ENCODE measurements around the gene TP53I11. TPM values are rescaled to one million over a fixed set of nuclear protein-coding genes. Genes with fewer than 3 reads are reported as not detected.

TP53I11 gene
- total and polyA plus RNA-seq, 9 of the 15 experiments (the other 6 are each of a cell fraction or from before 2014, with no cell fraction given) = 0.14 to 2.5 (median 1.2) TPM; not detected in 2

DNA sequence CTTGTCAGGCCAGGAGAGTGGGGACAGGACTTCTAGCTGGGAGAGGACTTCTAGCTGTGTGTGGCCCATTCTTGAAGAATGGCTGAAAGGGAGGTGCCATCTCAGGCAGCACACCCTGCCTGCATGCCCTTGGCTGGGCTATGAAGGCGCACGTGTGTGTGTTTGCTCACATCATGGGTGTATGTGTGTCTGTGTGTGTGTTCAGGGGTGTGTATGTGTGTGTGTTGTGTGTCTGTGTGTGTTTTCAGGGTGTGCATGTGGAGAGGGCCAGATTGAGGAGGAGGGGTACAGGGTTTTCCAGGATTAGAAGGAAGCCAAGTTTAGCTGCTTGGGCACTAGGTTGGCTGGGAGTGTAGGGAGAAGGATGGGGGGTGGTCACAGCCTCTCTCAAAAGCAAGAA, 16.6 kb downstream of the TP53I11 start:
- DNase-seq (ENCODE audit: extremely low read depth in 1 of 4, low spot score in 3 of 4) (no peak), FAIRE-seq (no peak), ATAC-seq (no peak)
- no peak overlapping the region for H3K9ac ChIP-seq (ENCODE audit: insufficient read depth in 1 of 2, low read depth in 2 of 2, low read length in 2 of 2)
- peaks cover 0 to 34% of the 10 kb centered on the region in 2 experiments; a peak in 2 of 5 replicates for H3K27me3 ChIP-seq (ENCODE audit: control insufficient read depth in 2 of 2, insufficient read depth in 2 of 2, low read length in 2 of 2)
- H3K79me2 ChIP-seq (ENCODE audit: control insufficient read depth, insufficient read depth, low read length) = no peaks in the 10 kb centered on the region
- H2AFZ ChIP-seq (ENCODE audit: low read depth, low read length) = no peak overlapping the region
- POLR2A ChIA-PET = no interaction called here
- no peak overlapping the region for H3K27ac ChIP-seq (ENCODE audit: extremely low read depth, low read depth, low read length)
- H3K36me3 ChIP-seq (ENCODE audit: control insufficient read depth, insufficient read depth, low read length) = no peaks in the 10 kb centered on the region
- H4K20me1 ChIP-seq (replicated peaks; ENCODE audit: control insufficient read depth, insufficient read depth, low read length) = no peaks in the 10 kb centered on the region; the same call in 1 of the 2 replicates
- CTCF ChIA-PET (ENCODE audit: low intra/inter-chr PET ratio) = interaction anchor here (1.0 kb wide), 1 partner anchor 172 kb away, joined by 5 read pairs; no protein-coding TSS in a partner anchor
- in situ Hi-C loops (cut with MboI) = no loop called here
- no peaks in the 10 kb centered on the region for H3K9me1 ChIP-seq (ENCODE audit: control insufficient read depth, insufficient read depth, low read length)
- H3K4me3 ChIP-seq = no peak overlapping the region
- H3K9me3 ChIP-seq (replicated peaks; ENCODE audit: control insufficient read depth, insufficient read depth, low read depth, low read length) = no peaks in the 10 kb centered on the region
- 0 out of 5 replicates have a peak, but pooled peaks cover 0 to 4% of the 10 kb centered on the region in 2 experiments for H3K4me1 ChIP-seq (replicated peaks in 1 of 2; ENCODE audit: control insufficient read depth in 2 of 2, insufficient read depth in 2 of 2, low read length in 2 of 2)
- TF ChIP-seq STAT5B (CRISPR knock-in tag; IDR thresholded peaks at IDR 0.05) (no peak), ARID1B (IDR thresholded peaks at IDR 0.05) (no peak), RBBP5 (IDR thresholded peaks at IDR 0.05; ENCODE audit: borderline replicate concordance, insufficient read depth, low read length, poor library complexity, severe bottlenecking) (no peak), DEAF1 (CRISPR knock-in tag; IDR thresholded peaks at IDR 0.05) (no peak), POLR2AphosphoS5 (IDR thresholded peaks at IDR 0.05; ENCODE audit: control insufficient read depth, insufficient read depth, low read depth, low read length) (no peak), TEAD2 (tag; IDR thresholded peaks at IDR 0.05) (no peak), HDAC3 (IDR thresholded peaks at IDR 0.05; ENCODE audit: borderline replicate concordance, partially characterized antibody) (no peak), TSC22D4 (tag; IDR thresholded peaks at IDR 0.05) (no peak), ESRRA (IDR thresholded peaks at IDR 0.05; ENCODE audit: borderline replicate concordance, low read depth) (no peak), DLX4 (CRISPR knock-in tag; IDR thresholded peaks at IDR 0.05) (no peak), CREM (IDR thresholded peaks at IDR 0.05; ENCODE audit: low read depth) (no peak)
- TF ChIP-seq, protein P1, sequence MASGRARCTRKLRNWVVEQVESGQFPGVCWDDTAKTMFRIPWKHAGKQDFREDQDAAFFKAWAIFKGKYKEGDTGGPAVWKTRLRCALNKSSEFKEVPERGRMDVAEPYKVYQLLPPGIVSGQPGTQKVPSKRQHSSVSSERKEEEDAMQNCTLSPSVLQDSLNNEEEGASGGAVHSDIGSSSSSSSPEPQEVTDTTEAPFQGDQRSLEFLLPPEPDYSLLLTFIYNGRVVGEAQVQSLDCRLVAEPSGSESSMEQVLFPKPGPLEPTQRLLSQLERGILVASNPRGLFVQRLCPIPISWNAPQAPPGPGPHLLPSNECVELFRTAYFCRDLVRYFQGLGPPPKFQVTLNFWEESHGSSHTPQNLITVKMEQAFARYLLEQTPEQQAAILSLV (tag; IDR thresholded peaks at IDR 0.05) = no peak
- TF ChIP-seq, protein P2, sequence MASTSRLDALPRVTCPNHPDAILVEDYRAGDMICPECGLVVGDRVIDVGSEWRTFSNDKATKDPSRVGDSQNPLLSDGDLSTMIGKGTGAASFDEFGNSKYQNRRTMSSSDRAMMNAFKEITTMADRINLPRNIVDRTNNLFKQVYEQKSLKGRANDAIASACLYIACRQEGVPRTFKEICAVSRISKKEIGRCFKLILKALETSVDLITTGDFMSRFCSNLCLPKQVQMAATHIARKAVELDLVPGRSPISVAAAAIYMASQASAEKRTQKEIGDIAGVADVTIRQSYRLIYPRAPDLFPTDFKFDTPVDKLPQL (IDR thresholded peaks at IDR 0.05; ENCODE audit: extremely low read depth, insufficient read length) = no peak
- H3K4me2 ChIP-seq (ENCODE audit: insufficient read depth, low read length) = no peak overlapping the region
- 0% methylated on average over 2 of the region's 2 CpGs for WGBS (ENCODE audit: insufficient coverage, low coverage, missing lambda C conversion rate)
- intact Hi-C loops (cut with micrococcal nuclease) = loop anchor here (10.0 kb wide), 1 partner anchor 361 kb away; no protein-coding TSS in a partner anchor
- BruUV-seq (replicated peaks) = no TSS peak

Measured in K562 (cell line).